Body of pancreas (tissue), 4 donors: ENCODE data around the gene DBX2. TPM values are rescaled to one million over a fixed set of nuclear protein-coding genes. Genes with fewer than 3 reads are reported as not detected.
"Not testable (repeated sequence)": the region's sequence is repeated elsewhere in the genome, so short reads cannot be mapped to it uniquely, and the experiment has no call there.

Source experiments
- ATAC-seq: fragments of 150-250 bp; one replicate; pipeline ENCODE4 v1.9.1; 2016
- DNase-seq, 4 donors: peaks; one replicate each; pipeline ENCODE4 v3.0.0-alpha.2; 2019
- H3K27ac ChIP-seq, 4 donors: fragments of 200-600 bp; sonication (generic); 1 replicate in 3 of 4; 2 replicates in 1 of 4; pipeline versions ENCODE4 v1.5.1 to v1.6.1; 2016 to 2019; ENCODE audit warnings: mild to moderate bottlenecking in 1 of 4, mixed read lengths in 1 of 4, moderate library complexity in 1 of 4
- H3K27me3 ChIP-seq, 2 donors: fragments of 200-600 bp; sonication (generic); one replicate each; pipeline ENCODE4 v1.6.0; 2016; ENCODE audit warnings: mild to moderate bottlenecking in 1 of 2
- H3K36me3 ChIP-seq, 2 donors: fragments of 200-600 bp; sonication (generic); replicated peaks in 1 of 2; 2 replicates each; pipeline ENCODE4 v1.5.1; 2016; ENCODE audit warnings: low read depth in 2 of 2; ENCODE audit not compliant: insufficient read depth in 1 of 2
- H3K4me1 ChIP-seq: fragments of 200-600 bp; sonication (generic); one replicate; pipeline ENCODE4 v1.6.0; 2016
- H3K4me3 ChIP-seq, 2 donors: fragments of 200-600 bp; sonication (generic); 1 replicate in 1 of 2; 2 replicates in 1 of 2; pipeline ENCODE4 v1.5.1; 2016 to 2019
- H3K9me3 ChIP-seq, 3 donors: fragments of 200-600 bp; sonication (generic); 1 replicate in 2 of 3; 2 replicates in 1 of 3; pipeline ENCODE4 v1.5.1; 2016
- POLR2A ChIP-seq, 3 donors: fragments of 450-650 bp; IDR thresholded peaks; one replicate each; pipeline ENCODE4 v1.6.1; 2016; ENCODE audit warnings: antibody characterized with exemption in 3 of 3, mild to moderate bottlenecking in 2 of 3
- WGBS, 2 donors: methylation state at CpG; one replicate each; pipeline ENCODE4 v1.1.5; 2017; 5-methylcytosine and 5-hydroxymethylcytosine counted together
- intact Hi-C: fragments of 100-400 bp; cut with DNase I; formaldehyde crosslinking; loops from one replicate; pipeline ENCODE4 v1.15.1; 2023
- total RNA-seq, 2 donors: library from RNA; depleted of rRNA; stranded (reverse); fragments of >200 nt; gene quantifications; one replicate each; pipeline ENCODE4 v1.1.0, GENCODE V29; 2016
- TF ChIP-seq, protein P1 (sequence below), 7 experiments: fragments of 450-650 bp in 4 of 7; fragments of 200-600 bp in 3 of 7; sonication (generic) in 3 of 7; IDR thresholded peaks; one replicate each; pipeline ENCODE4 v1.5.1; 2016 to 2019; ENCODE audit warnings: antibody characterized with exemption in 7 of 7

The DBX2 gene
- total RNA-seq, 2 donors from 2014 or later: not detected

DNA sequence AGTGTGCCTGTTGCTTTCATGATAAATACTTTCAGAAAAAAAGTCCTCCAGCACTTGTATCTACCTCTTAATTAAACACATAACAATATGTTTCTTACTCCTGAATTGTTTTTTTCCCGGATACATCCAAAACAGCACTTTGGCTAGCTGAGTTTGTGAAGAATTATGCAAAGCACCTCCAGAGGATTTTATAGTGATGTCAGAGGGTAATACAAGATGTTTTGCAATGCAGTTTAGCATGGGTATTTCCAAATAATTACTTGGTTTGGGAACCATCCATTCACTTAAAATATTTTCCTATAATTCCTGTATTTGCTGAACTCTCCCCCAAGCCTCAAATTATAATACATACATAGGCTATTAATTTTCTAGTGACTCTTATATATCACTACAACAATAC lies 37.7 kb upstream of the DBX2 start:
- Histone ChIP-seq H3K4me3 (no peak overlapping the region), H3K27me3 (no peaks in the 10 kb centered on the region), H3K9me3 (no peaks in the 10 kb centered on the region), H3K4me1 (no peaks in the 10 kb centered on the region), H3K36me3 (no peaks in the 10 kb centered on the region), H3K27ac (no peak overlapping the region)
- TF ChIP-seq, protein P1, sequence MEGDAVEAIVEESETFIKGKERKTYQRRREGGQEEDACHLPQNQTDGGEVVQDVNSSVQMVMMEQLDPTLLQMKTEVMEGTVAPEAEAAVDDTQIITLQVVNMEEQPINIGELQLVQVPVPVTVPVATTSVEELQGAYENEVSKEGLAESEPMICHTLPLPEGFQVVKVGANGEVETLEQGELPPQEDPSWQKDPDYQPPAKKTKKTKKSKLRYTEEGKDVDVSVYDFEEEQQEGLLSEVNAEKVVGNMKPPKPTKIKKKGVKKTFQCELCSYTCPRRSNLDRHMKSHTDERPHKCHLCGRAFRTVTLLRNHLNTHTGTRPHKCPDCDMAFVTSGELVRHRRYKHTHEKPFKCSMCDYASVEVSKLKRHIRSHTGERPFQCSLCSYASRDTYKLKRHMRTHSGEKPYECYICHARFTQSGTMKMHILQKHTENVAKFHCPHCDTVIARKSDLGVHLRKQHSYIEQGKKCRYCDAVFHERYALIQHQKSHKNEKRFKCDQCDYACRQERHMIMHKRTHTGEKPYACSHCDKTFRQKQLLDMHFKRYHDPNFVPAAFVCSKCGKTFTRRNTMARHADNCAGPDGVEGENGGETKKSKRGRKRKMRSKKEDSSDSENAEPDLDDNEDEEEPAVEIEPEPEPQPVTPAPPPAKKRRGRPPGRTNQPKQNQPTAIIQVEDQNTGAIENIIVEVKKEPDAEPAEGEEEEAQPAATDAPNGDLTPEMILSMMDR (IDR thresholded peaks at IDR 0.05): no peak
- no peak for TF ChIP-seq POLR2A (IDR thresholded peaks at IDR 0.05)
- DNase-seq (no peak), ATAC-seq (no peak)
- intact Hi-C loops: no loop called here
- 38 to 71% methylated on average over 1 of the region's 1 CpG for WGBS, 2 donors

- intact Hi-C loops, H3K4me3 ChIP-seq, H3K4me1 ChIP-seq, DNase-seq, H3K9me3 ChIP-seq, ATAC-seq, H3K36me3 ChIP-seq, H3K27me3 ChIP-seq, H3K27ac ChIP-seq: not testable (repeated sequence)
- WGBS, 2 donors: 86 to 99% methylated on average over 1 to 3 of the region's 3 CpGs
Measured at GRCh38 chr12:45084248-45084647, 33.3 kb upstream of the DBX2 start.

DNA sequence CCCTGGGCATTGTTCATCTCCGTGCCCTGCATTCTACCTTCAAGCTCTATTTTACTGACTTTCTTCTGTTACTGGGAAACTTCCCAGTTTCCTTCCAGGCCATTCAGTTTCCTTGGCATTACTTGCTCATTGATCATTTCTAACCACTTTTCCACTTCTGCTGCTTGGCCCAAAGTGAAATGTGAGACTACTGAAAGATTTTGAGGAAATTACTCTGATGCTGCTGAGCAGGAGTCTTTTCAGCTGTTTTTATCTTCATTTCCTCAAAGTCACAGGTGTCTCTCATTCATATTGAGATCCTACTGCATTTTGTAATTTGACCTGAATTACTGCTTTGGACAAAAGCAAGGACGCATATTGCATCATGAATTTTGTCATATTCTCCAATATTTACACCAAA lies 26.4 kb upstream of the DBX2 start:
- Histone ChIP-seq H3K27me3 (no peaks in the 10 kb centered on the region), H3K4me3 (no peak overlapping the region), H3K4me1 (no peaks in the 10 kb centered on the region), H3K9me3 (no peaks in the 10 kb centered on the region), H3K36me3 (no peaks in the 10 kb centered on the region), H3K27ac (no peak overlapping the region)
- no peak for ATAC-seq
- TF ChIP-seq, protein P1 (IDR thresholded peaks at IDR 0.05): no peak
- TF ChIP-seq POLR2A (IDR thresholded peaks at IDR 0.05): no peak
- intact Hi-C loops: no loop called here
- no peak for DNase-seq
- 65 to 70% methylated on average over 2 of the region's 2 CpGs for WGBS, 2 donors

DNA sequence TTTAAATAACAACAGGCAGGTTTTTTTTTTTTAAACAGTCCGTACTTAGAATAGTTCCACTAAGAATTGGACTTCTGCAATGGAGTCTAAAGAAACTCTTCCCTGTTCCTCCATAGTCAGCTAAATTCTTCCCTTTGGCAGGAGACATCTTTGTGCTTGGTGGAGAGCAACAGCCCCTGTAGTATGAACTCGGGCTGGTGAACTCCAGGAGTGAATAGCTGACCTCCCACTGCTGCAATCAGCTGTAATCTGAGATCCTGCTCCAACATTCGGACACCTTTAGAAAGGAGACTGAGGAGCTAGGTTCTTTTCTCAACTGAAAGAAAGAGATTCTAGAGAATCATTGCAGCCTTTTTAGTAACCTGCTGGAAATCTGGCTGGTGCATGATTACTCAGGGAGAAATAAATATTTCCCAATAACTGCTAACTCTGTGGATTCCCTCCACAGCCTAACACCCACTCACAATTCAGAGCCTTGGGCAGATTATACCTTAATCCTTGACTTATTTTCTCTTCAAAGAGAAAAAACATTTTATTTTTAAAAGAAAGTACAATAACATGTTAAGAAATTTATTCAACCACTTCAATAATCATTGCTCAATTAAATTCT lies 25.6 kb upstream of the DBX2 start:
- TF ChIP-seq, protein P1 (IDR thresholded peaks at IDR 0.05): no peak
- no peak for TF ChIP-seq POLR2A (IDR thresholded peaks at IDR 0.05)
- H3K27me3 ChIP-seq: no peaks in the 10 kb centered on the region
- DNase-seq (no peak), ATAC-seq (no peak)
- no peak overlapping the region for H3K4me3 ChIP-seq
- no peaks in the 10 kb centered on the region for H3K4me1 ChIP-seq
- H3K36me3 ChIP-seq: no peaks in the 10 kb centered on the region
- WGBS, 2 donors: 40 to 47% methylated on average over 3 of the region's 3 CpGs
- intact Hi-C loops: no loop called here
- no peak overlapping the region for H3K27ac ChIP-seq
- H3K9me3 ChIP-seq: no peaks in the 10 kb centered on the region

DNA sequence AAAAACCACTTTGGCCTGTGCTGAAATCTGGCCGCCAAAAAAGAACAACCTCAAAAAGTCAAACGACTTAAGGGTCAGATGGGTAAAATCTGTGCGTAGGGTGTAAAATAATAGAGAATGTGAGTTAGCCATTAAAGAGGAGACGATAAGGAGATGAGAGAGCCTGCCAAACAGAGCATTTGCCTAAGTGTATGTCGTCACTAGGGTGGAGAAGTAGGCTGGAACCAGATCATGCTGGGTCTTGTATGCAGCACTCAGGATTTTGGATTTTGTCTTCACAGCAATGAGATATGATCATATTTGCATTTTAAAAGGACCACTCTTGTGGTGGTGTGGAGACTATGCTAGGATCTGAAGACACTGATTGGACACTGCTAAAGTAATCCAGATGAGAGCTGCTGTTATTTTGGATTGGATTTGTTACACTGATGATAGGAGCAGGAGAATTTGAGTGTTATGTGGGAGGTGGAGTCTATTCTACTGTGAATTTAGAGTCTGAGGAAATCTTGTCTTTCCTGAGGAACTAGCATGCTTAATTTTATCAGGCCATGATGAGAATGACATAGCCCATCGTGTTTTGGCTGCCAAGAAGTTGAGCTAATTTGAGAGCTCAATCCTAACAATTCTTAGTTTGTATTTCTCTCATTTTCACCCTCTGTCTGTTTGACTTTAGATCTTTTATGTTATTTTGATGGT lies 24.8 kb upstream of the DBX2 start:
- DNase-seq (no peak), ATAC-seq (peak; percentile 35)
- Histone ChIP-seq H3K9me3 (no peaks in the 10 kb centered on the region), H3K27me3 (no peaks in the 10 kb centered on the region), H3K4me1 (no peaks in the 10 kb centered on the region), H3K4me3 (no peak overlapping the region), H3K36me3 (no peaks in the 10 kb centered on the region), H3K27ac (no peak overlapping the region)
- 65 to 68% methylated on average over 6 of the region's 6 CpGs for WGBS, 2 donors
- intact Hi-C loops: no loop called here
- no peak for TF ChIP-seq POLR2A (IDR thresholded peaks at IDR 0.05)
- TF ChIP-seq, protein P1 (IDR thresholded peaks at IDR 0.05): no peak
